CD14-positive monocyte (primary cell): Measurements from ENCODE around the gene APBA3. TPM values are rescaled to one million over a fixed set of nuclear protein-coding genes. Genes with fewer than 3 reads are reported as not detected.
A peak's percentile ranks its signal among the peaks of the same experiment; 100 is the strongest.

Experiments
- DNase-seq, 3 donors: peaks; one replicate each; pipeline ENCODE4 v3.0.0-alpha.2; 2011 to 2022
- H2AFZ ChIP-seq: 2 replicates; pipeline ENCODE4 v1.6.0; 2012; ENCODE audit warnings: mild to moderate bottlenecking, low read depth, low read length, inconsistent platforms; ENCODE audit not compliant: insufficient read depth, poor library complexity, severe bottlenecking
- H3K27ac ChIP-seq, 2 donors: 1 replicate in 1 of 2; 2 replicates in 1 of 2; pipeline ENCODE4 v1.5.1; 2012 to 2013; ENCODE audit warnings: low read length in 2 of 2, control low read depth in 1 of 2, inconsistent platforms in 1 of 2, low read depth in 1 of 2, mild to moderate bottlenecking in 1 of 2
- H3K27me3 ChIP-seq, 2 donors: one replicate each; pipeline versions ENCODE4 v1.6.0 to v1.6.1; 2011 to 2013; ENCODE audit warnings: low read length in 2 of 2; ENCODE audit not compliant: control insufficient read depth in 2 of 2, insufficient read depth in 2 of 2
- H3K36me3 ChIP-seq, 2 donors: replicated peaks in 1 of 2; 1 replicate in 1 of 2; 2 replicates in 1 of 2; pipeline versions ENCODE4 v1.5.1 to v1.6.1; 2012 to 2013; ENCODE audit warnings: low read length in 2 of 2, control low read depth in 1 of 2, inconsistent platforms in 1 of 2, mild to moderate bottlenecking in 1 of 2; ENCODE audit not compliant: insufficient read depth in 2 of 2, control insufficient read depth in 1 of 2
- H3K4me1 ChIP-seq, 2 donors: 1 replicate in 1 of 2; 2 replicates in 1 of 2; pipeline versions ENCODE4 v1.5.1 to v1.6.1; 2012 to 2013; ENCODE audit warnings: low read length in 2 of 2, control low read depth in 1 of 2, inconsistent platforms in 1 of 2, mild to moderate bottlenecking in 1 of 2, moderate library complexity in 1 of 2; ENCODE audit not compliant: insufficient read depth in 2 of 2, control insufficient read depth in 1 of 2
- H3K4me2 ChIP-seq: replicated peaks from 2 replicates; pipeline ENCODE3; 2012; ENCODE audit warnings: low read length, moderate library complexity, mild to moderate bottlenecking; ENCODE audit not compliant: poor library complexity, severe bottlenecking; ENCODE audit errors: extremely low read depth
- H3K4me3 ChIP-seq, 3 experiments: fragments of 200-600 bp in 1 of 3; sonication (generic) in 1 of 3; replicated peaks in 1 of 3; 1 replicate in 2 of 3; 2 replicates in 1 of 3; pipeline ENCODE4 v1.5.1; 2011 to 2013; ENCODE audit warnings: low read length in 3 of 3, mild to moderate bottlenecking in 3 of 3, control low read depth in 2 of 3, low read depth in 2 of 3, inconsistent platforms in 1 of 3, moderate library complexity in 1 of 3
- H3K79me2 ChIP-seq: 2 replicates; pipeline ENCODE4 v1.6.0; 2012; ENCODE audit warnings: mild to moderate bottlenecking, control low read depth, inconsistent platforms, low read length, moderate library complexity; ENCODE audit not compliant: insufficient read depth
- H3K9ac ChIP-seq: 2 replicates; pipeline ENCODE4 v1.6.0; 2017; ENCODE audit warnings: low read length, mild to moderate bottlenecking; ENCODE audit not compliant: insufficient read depth, poor library complexity, severe bottlenecking
- H3K9me3 ChIP-seq, 2 donors: replicated peaks in 1 of 2; 1 replicate in 1 of 2; 2 replicates in 1 of 2; pipeline versions ENCODE4 v1.5.1 to v1.6.1; 2012 to 2013; ENCODE audit warnings: low read length in 2 of 2, control low read depth in 1 of 2; ENCODE audit not compliant: control insufficient read depth in 1 of 2, insufficient read depth in 1 of 2
- H4K20me1 ChIP-seq: 2 replicates; pipeline ENCODE4 v1.6.0; 2012; ENCODE audit warnings: mild to moderate bottlenecking, low read length, control low read depth, moderate library complexity; ENCODE audit not compliant: insufficient read depth
- H3K27ac Mint-ChIP-seq, 7 donors: one replicate each; pipeline ENCODE4 v1.8.0; 2020; ENCODE audit warnings: mild to moderate bottlenecking in 7 of 7, mixed read lengths in 7 of 7, moderate library complexity in 6 of 7, inconsistent platforms in 2 of 7
- H3K27me3 Mint-ChIP-seq, 3 donors: one replicate each; pipeline ENCODE4 v1.8.0; 2021 to 2022; ENCODE audit warnings: low read depth in 3 of 3, mild to moderate bottlenecking in 3 of 3, mixed read lengths in 3 of 3, moderate library complexity in 3 of 3, inconsistent platforms in 1 of 3
- H3K36me3 Mint-ChIP-seq, 2 donors: one replicate each; pipeline ENCODE4 v1.8.0; 2020; ENCODE audit warnings: mixed read lengths in 2 of 2, inconsistent platforms in 1 of 2, mild to moderate bottlenecking in 1 of 2
- H3K4me1 Mint-ChIP-seq: one replicate; pipeline ENCODE4 v1.8.0; 2020; ENCODE audit warnings: mild to moderate bottlenecking, mixed read lengths
- H3K4me3 Mint-ChIP-seq, 2 donors: one replicate each; pipeline ENCODE4 v1.8.0; 2020; ENCODE audit warnings: mild to moderate bottlenecking in 2 of 2, mixed read lengths in 2 of 2, moderate library complexity in 1 of 2
- H3K9me3 Mint-ChIP-seq, 7 donors: one replicate each; pipeline ENCODE4 v1.8.0; 2020 to 2022; ENCODE audit warnings: mixed read lengths in 7 of 7, mild to moderate bottlenecking in 6 of 7, moderate library complexity in 6 of 7, inconsistent platforms in 2 of 7
- CTCF ChIP-seq: fragments of 200-600 bp; IDR thresholded peaks from one replicate; pipeline ENCODE4 v1.8.0; 2022; ENCODE audit warnings: antibody characterized with exemption, mild to moderate bottlenecking
- WGBS: methylation state at CpG from one replicate; pipeline ENCODE4 v1.1.5; 2013; ENCODE audit warnings: missing lambda C conversion rate; ENCODE audit not compliant: insufficient coverage; 5-methylcytosine and 5-hydroxymethylcytosine counted together
- intact Hi-C, 2 donors: fragments of 100-400 bp; cut with micrococcal nuclease; formaldehyde crosslinking; loops; one replicate each; pipeline versions ENCODE4 v1.15.0 to v1.15.1; 2023
- polyA plus RNA-seq, 3 donors: library from polyadenylated mRNA; depleted of rRNA in 1 of 3; unstranded in 2 of 3; stranded (reverse) in 1 of 3; fragments of 300-500 nt in 2 of 3; fragments of >200 nt in 1 of 3; fragmentation: Illumina TruSeq in 2 of 3; gene quantifications; 1 replicate in 2 of 3; 2 replicates in 1 of 3; pipeline ENCODE4 v1.2.3, GENCODE V29; 2012 to 2021

APBA3 gene
- polyA plus RNA-seq, 3 donors, result 14.5 to 23.1 (median 16.1) TPM

GRCh38 chr19:3740431-3740830, 21.1 kb downstream of the APBA3 start:
- Histone ChIP-seq H3K27me3 (no peaks in the 10 kb centered on the region), H2AFZ (no peak overlapping the region), H3K4me1 (no peaks in the 10 kb centered on the region), H3K27ac (no peak overlapping the region), H3K4me2 (no peak overlapping the region), H3K9me3 (no peaks in the 10 kb centered on the region), H3K4me3 (no peak overlapping the region), H3K79me2 (no peaks in the 10 kb centered on the region), H3K36me3 (no peaks in the 10 kb centered on the region), H3K9ac (no peak overlapping the region), H4K20me1 (no peaks in the 10 kb centered on the region)
- Mint-ChIP-seq H3K27ac (no peak overlapping the region), H3K4me3 (no peak overlapping the region), H3K36me3 (no peaks in the 10 kb centered on the region), H3K4me1 (no peaks in the 10 kb centered on the region), H3K27me3 (peaks cover 4 to 6% (median 5%) of the 10 kb centered on the region in 3 donors), H3K9me3 (peaks cover 0 to 3% (median 0%) of the 10 kb centered on the region in 7 donors)
- WGBS, result 94% methylated on average over 18 of the region's 24 CpGs
- no peak for TF ChIP-seq CTCF
- DNase-seq, result no peak
- intact Hi-C loops, result no loop called here

GRCh38 chr19:3738477-3739220, 22.8 kb downstream of the APBA3 start:
- no peak overlapping the region for H2AFZ ChIP-seq
- intact Hi-C loops, result no loop called here
- H3K79me2 ChIP-seq, result no peaks in the 10 kb centered on the region
- peaks cover 0 to 5% (median 0%) of the 10 kb centered on the region in 7 donors for H3K9me3 Mint-ChIP-seq
- H3K27ac Mint-ChIP-seq, result peak overlapping the region in 1 of 7 donors; percentile 26
- no peaks in the 10 kb centered on the region for H3K36me3 Mint-ChIP-seq
- H3K27ac ChIP-seq, result no peak overlapping the region
- no peak overlapping the region for H3K4me2 ChIP-seq
- no peaks in the 10 kb centered on the region for H3K27me3 ChIP-seq
- no peaks in the 10 kb centered on the region for H3K36me3 ChIP-seq
- no peak for TF ChIP-seq CTCF
- H3K27me3 Mint-ChIP-seq, result peaks cover 5 to 6% (median 5%) of the 10 kb centered on the region in 3 donors
- H3K9me3 ChIP-seq, result no peaks in the 10 kb centered on the region
- no peaks in the 10 kb centered on the region for H3K4me1 Mint-ChIP-seq
- H3K4me3 ChIP-seq, result no peak overlapping the region
- H3K4me3 Mint-ChIP-seq, result no peak overlapping the region
- no peaks in the 10 kb centered on the region for H4K20me1 ChIP-seq
- no peak overlapping the region for H3K9ac ChIP-seq
- no peaks in the 10 kb centered on the region for H3K4me1 ChIP-seq
- no peak for DNase-seq
- 97% methylated on average over 27 of the region's 32 CpGs for WGBS
